Measurements from ENCODE around the gene TMEM266.

DNA sequence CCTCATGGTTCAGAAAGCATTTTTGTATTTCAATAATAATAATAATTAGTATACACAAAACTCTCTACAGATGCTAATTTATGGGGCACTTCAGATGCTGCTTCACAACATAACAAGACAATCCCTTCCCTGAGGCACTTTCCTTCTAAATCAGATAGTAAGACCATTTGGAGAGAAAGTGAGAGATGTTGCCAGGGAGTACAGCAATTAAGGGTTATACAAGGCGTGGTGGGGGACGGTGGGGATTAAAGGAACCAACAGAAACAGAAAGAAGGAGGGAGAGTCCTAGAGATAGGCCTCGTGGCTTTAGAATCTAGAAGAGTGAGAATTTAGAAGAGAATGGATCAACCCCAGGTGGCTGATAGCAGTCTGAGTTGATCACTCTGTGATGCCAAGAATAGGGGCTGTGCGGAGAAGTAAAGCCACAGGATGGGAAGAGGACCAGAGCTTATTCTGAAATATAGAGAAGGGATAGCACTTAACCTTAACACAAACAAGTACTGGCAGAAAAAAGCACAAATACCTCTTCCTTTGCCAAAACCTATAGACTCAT is 174.6 kb downstream of the TMEM266 start:
- TF ChIP-seq, protein P1, sequence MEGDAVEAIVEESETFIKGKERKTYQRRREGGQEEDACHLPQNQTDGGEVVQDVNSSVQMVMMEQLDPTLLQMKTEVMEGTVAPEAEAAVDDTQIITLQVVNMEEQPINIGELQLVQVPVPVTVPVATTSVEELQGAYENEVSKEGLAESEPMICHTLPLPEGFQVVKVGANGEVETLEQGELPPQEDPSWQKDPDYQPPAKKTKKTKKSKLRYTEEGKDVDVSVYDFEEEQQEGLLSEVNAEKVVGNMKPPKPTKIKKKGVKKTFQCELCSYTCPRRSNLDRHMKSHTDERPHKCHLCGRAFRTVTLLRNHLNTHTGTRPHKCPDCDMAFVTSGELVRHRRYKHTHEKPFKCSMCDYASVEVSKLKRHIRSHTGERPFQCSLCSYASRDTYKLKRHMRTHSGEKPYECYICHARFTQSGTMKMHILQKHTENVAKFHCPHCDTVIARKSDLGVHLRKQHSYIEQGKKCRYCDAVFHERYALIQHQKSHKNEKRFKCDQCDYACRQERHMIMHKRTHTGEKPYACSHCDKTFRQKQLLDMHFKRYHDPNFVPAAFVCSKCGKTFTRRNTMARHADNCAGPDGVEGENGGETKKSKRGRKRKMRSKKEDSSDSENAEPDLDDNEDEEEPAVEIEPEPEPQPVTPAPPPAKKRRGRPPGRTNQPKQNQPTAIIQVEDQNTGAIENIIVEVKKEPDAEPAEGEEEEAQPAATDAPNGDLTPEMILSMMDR (IDR thresholded peaks at IDR 0.05): no peak
- TF ChIP-seq ZFX (IDR thresholded peaks at IDR 0.05; ENCODE audit: borderline replicate concordance): no peak

Data from 22Rv1 (cell line).